ENCODE results near the gene IL25. TPM values are rescaled to one million over a fixed set of nuclear protein-coding genes. Genes with fewer than 3 reads are reported as not detected.

IL25 gene
- polyA plus RNA-seq, 1 of the 3 experiments (the other 2 are of a cell fraction) = not detected

DNA sequence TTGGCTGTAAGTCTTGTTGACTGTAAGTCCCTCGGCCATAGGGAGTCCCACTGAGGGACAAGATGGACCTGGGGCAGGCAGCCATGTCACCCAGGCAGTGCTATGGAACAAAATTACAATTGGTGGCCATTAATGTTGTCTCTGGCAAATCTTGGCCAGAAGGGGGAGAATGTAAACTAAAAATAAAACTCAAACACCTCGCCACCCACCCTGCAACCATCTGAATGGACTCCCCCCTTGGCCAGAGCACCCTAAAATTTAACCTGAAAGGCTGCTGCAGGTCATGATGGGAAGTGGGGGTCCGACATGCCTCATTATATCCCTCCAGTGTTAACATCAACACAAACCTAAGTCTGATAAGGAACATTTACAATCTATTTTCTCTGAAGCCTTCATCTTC, 28.1 kb upstream of the IL25 start:
- H2AFZ ChIP-seq (ENCODE audit: low read depth) = no peak overlapping the region
- no peaks in the 10 kb centered on the region for H3F3A ChIP-seq (replicated peaks; ENCODE audit: insufficient read depth)
- H3K9me3 ChIP-seq = peaks cover 3% of the 10 kb centered on the region; the same call in 1 of the 2 replicates
- H3K4me2 ChIP-seq = no peak overlapping the region
- H4K20me1 ChIP-seq (ENCODE audit: insufficient read depth) = no peaks in the 10 kb centered on the region
- peaks cover 0 to 2% of the 10 kb centered on the region in 2 experiments for H3K36me3 ChIP-seq (replicated peaks in 1 of 2; ENCODE audit: control insufficient read depth in 1 of 2, insufficient read depth in 2 of 2, low read length in 1 of 2)
- no peak for DNase-seq
- H3K79me2 ChIP-seq (ENCODE audit: insufficient read depth) = no peaks in the 10 kb centered on the region
- TF ChIP-seq EZH2phosphoT487 (IDR thresholded peaks at IDR 0.05; ENCODE audit: borderline replicate concordance, low read depth) (no peak), NFIC (IDR thresholded peaks at IDR 0.05; ENCODE audit: borderline replicate concordance) (no peak), YY1 (IDR thresholded peaks at IDR 0.05; ENCODE audit: low read depth) (no peak), SMC3 (IDR thresholded peaks at IDR 0.05; ENCODE audit: low read depth, low read length) (no peak), GABPA (IDR thresholded peaks at IDR 0.05; ENCODE audit: low read depth) (no peak), EP300 (IDR thresholded peaks at IDR 0.05; ENCODE audit: borderline replicate concordance in 1 of 2, low read depth in 1 of 2, low read length in 1 of 2) (no peak), FOSL2 (IDR thresholded peaks at IDR 0.05; ENCODE audit: borderline replicate concordance, low read depth) (no peak), TEAD4 (IDR thresholded peaks at IDR 0.05; ENCODE audit: borderline replicate concordance, insufficient read depth) (no peak), SIN3A (IDR thresholded peaks at IDR 0.05; ENCODE audit: borderline replicate concordance, low read depth, low read length) (no peak), TAF1 (IDR thresholded peaks at IDR 0.05; ENCODE audit: borderline replicate concordance, low read depth, low read length) (no peak), RAD21 (IDR thresholded peaks at IDR 0.05; ENCODE audit: low read length) (no peak), RCOR1 (IDR thresholded peaks at IDR 0.05; ENCODE audit: low read length) (no peak), REST (IDR thresholded peaks at IDR 0.05; ENCODE audit: low read depth, low read length) (no peak), FOXJ3 (CRISPR knock-in tag; IDR thresholded peaks at IDR 0.05) (no peak)
- H3K4me3 ChIP-seq (ENCODE audit: low read depth in 2 of 2, low read length in 1 of 2) = no peak overlapping the region
- H3K27ac ChIP-seq (ENCODE audit: low read depth in 2 of 2, low read length in 1 of 2) = no peak overlapping the region
- no peaks in the 10 kb centered on the region for H3K27me3 ChIP-seq (ENCODE audit: insufficient read depth)
- no peak overlapping the region for H3K9ac ChIP-seq
- 38% methylated on average over 3 of the region's 3 CpGs for whole genome bisulfite sequencing (ENCODE audit: low lambda C conversion rate)
- POLR2A ChIA-PET = interaction anchor here (2.0 to 2.7 kb wide), 2 partner anchors 21 to 24 kb away, joined by 4 to 7 read pairs; partner anchors contain the start of gene PABPN1
- CTCF ChIA-PET = interaction anchor here (0.7 to 3.5 kb wide), 6 partner anchors 9 to 134 kb away, joined by 3 to 19 read pairs (median 10); no protein-coding TSS in a partner anchor
- H3K9me2 ChIP-seq = no peaks in the 10 kb centered on the region
- no peaks in the 10 kb centered on the region for H3K4me1 ChIP-seq (ENCODE audit: control insufficient read depth in 1 of 2, insufficient read depth in 2 of 2, low read depth in 1 of 2, low read length in 1 of 2)
